A673 (cell line): ENCODE data around the gene SUMO1. TPM values are rescaled to one million over a fixed set of nuclear protein-coding genes. Genes with fewer than 3 reads are reported as not detected.
"Not testable (repeated sequence)": the region's sequence is repeated elsewhere in the genome, so short reads cannot be mapped to it uniquely, and the experiment has no call there.

Experiments used
- BruUV-seq: library from RNA; stranded (reverse); fragments of 400-500 nt; replicated peaks from 2 replicates; lab custom pipeline; 2021; lab: Mats Ljungman, UMichigan
- CTCF ChIA-PET: fragments of 300-600 bp; sonication (Branson Sonifier 250); formaldehyde crosslinking; loops from one replicate; lab custom pipeline; 2022; ENCODE audit warnings: antibody characterized with exemption; lab: Charles Lee
- POLR2A ChIA-PET: fragments of 300-600 bp; sonication (Branson Sonifier 250); formaldehyde crosslinking; loops from one replicate; lab custom pipeline; 2022; ENCODE audit warnings: antibody characterized with exemption; ENCODE audit not compliant: low non-redundant PET; lab: Charles Lee
- DNase-seq: peaks from one replicate; pipeline ENCODE4 v3.0.0-alpha.2; 2015; ENCODE audit warnings: low spot score
- H3K27ac ChIP-seq: fragments of 200-600 bp; sonication (generic); 2 replicates; pipeline ENCODE4 v1.5.1; 2016; ENCODE audit warnings: mixed run types, low read depth, mild to moderate bottlenecking, mixed read lengths, antibody characterized with exemption, low read length; ENCODE audit not compliant: poor library complexity, severe bottlenecking
- H3K27me3 ChIP-seq: fragments of 200-600 bp; sonication (generic); replicated peaks from 2 replicates; pipeline ENCODE4 v1.6.1; 2017; ENCODE audit warnings: mixed run types, low read depth, mild to moderate bottlenecking, mixed read lengths, antibody characterized with exemption, low read length; ENCODE audit not compliant: insufficient read depth, poor library complexity
- H3K36me3 ChIP-seq: fragments of 200-600 bp; sonication (generic); 2 replicates; pipeline ENCODE4 v1.6.1; 2016; ENCODE audit warnings: mixed run types, mild to moderate bottlenecking, mixed read lengths, antibody characterized with exemption, low read length; ENCODE audit not compliant: insufficient read depth, poor library complexity, severe bottlenecking
- H3K4me1 ChIP-seq: fragments of 200-600 bp; sonication (generic); 2 replicates; pipeline ENCODE4 v1.6.1; 2017; ENCODE audit warnings: mixed run types, mild to moderate bottlenecking, mixed read lengths, antibody characterized with exemption, low read length; ENCODE audit not compliant: insufficient read depth, poor library complexity, severe bottlenecking
- H3K4me3 ChIP-seq: fragments of 200-600 bp; sonication (generic); 2 replicates; pipeline ENCODE4 v1.5.1; 2016; ENCODE audit warnings: low read depth, mixed run types, mild to moderate bottlenecking, mixed read lengths, low read length; ENCODE audit not compliant: poor library complexity, severe bottlenecking
- H3K9me3 ChIP-seq: fragments of 200-600 bp; sonication (generic); 2 replicates; pipeline ENCODE4 v1.6.1; 2016; ENCODE audit warnings: mixed run types, low read depth, mild to moderate bottlenecking, mixed read lengths, antibody characterized with exemption, low read length; ENCODE audit not compliant: poor library complexity, severe bottlenecking
- CTCF ChIP-seq: fragments of 300-800, 200-600 bp; sonication (generic); conservative IDR thresholded peaks from 2 replicates; pipeline ENCODE4 v1.5.1; 2017; ENCODE audit warnings: low read depth, mild to moderate bottlenecking, antibody characterized with exemption, low read length, moderate library complexity, mixed read lengths
- EZH2 ChIP-seq: fragments of 200-600 bp; sonication (generic); IDR thresholded peaks from 2 replicates; pipeline ENCODE4 v1.6.1; 2017; ENCODE audit warnings: borderline replicate concordance, low read depth, mild to moderate bottlenecking, mixed read lengths, antibody characterized with exemption, low read length; ENCODE audit not compliant: poor library complexity, severe bottlenecking
- intact Hi-C: fragments of 100-400 bp; cut with micrococcal nuclease; formaldehyde crosslinking; loops from one replicate; pipeline ENCODE4 v1.10.0; 2022; ENCODE audit not compliant: unreplicated experiment
- total RNA-seq: library from RNA; stranded (reverse); gene quantifications from 2 replicates; pipeline ENCODE4 v1.2.3, GENCODE V29; 2021

SUMO1 gene
- total RNA-seq, 1 experiment from 2014 or later = 166 TPM

GRCh38 chr2:202278036-202278760, 39.8 kb upstream of the SUMO1 start:
- Histone ChIP-seq H3K4me1 (peaks cover 5% of the 10 kb centered on the region), H3K36me3 (peaks cover 81% of the 10 kb centered on the region), H3K27ac (peak overlapping the region; percentile 45), H3K4me3 (no peak overlapping the region), H3K9me3 (no peaks in the 10 kb centered on the region), H3K27me3 (no peaks in the 10 kb centered on the region)
- ChIA-PET POLR2A (no interaction called here), CTCF (no interaction called here)
- intact Hi-C loops = no loop called here
- TF ChIP-seq CTCF = no peak
- TF ChIP-seq EZH2 = no peak
- DNase-seq = no peak
- BruUV-seq = TSS peak; percentile 12

DNA sequence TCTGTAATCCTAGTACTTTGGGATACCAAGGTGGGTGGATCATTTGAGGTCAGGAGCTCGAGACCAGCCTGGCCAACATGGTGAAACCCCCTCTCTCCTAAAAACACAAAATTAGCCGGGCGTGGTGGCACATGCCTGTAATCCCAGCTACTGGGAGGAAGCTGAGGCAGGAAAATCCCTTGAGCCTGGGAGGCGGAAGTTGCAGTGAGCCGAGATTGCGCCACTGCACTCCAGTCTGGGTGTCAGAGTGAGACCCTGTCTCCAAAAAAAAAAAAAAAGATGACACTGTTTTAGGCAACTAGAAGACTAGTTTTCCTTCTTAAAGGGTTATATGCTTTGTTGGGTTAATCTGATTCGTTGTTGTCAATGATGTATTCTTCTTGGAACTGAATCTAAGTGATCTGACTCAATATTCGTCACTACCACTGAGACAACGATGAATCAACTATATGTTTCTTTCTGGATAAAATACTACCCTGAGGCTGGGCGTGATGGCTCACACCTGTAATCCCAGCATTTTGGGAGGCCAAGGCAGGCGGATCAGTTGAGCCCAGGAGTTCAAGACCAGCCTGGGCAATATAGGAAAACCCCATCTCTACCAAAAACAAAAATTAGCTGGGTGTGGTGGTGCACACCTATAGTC, 37.8 kb upstream of the SUMO1 start:
- intact Hi-C loops, BruUV-seq, H3K27me3 ChIP-seq, H3K9me3 ChIP-seq, DNase-seq, H3K27ac ChIP-seq, CTCF ChIA-PET, POLR2A ChIA-PET, H3K4me3 ChIP-seq, H3K4me1 ChIP-seq: not testable (repeated sequence)
- H3K36me3 ChIP-seq = peaks cover 61% of the 10 kb centered on the region

DNA sequence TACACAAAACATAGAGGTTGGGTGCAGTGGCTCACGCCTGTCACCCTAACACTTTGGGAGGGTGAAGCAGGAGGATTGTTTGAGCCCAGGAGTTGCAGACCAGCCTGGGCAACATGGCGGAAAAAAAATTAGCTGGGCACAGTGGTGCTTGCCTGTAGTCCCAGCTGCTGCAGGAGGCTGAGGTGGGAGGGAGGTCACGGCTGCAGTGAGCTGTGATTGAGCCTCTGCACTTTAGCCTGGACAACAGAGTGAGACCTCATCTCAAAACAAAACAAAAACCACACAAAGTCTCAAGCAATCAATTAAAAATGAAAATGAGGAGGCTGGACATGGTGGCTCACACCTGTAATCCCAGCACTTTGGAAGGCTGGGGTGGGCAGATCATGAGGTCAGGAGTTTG, 32.1 kb upstream of the SUMO1 start:
- Histone ChIP-seq H3K4me3 (no peak overlapping the region), H3K9me3 (no peaks in the 10 kb centered on the region), H3K4me1 (peaks cover 10% of the 10 kb centered on the region), H3K36me3 (peaks cover 10% of the 10 kb centered on the region), H3K27me3 (no peaks in the 10 kb centered on the region), H3K27ac (no peak overlapping the region)
- POLR2A ChIA-PET = no interaction called here
- no peak for TF ChIP-seq EZH2
- no peak for TF ChIP-seq CTCF
- intact Hi-C loops = no loop called here
- no TSS peak for BruUV-seq
- CTCF ChIA-PET = no interaction called here
- DNase-seq = no peak
